T follicular helper cell (primary cell): Measurements from ENCODE around the gene COL4A4.
"Not testable (repeated sequence)": the region's sequence is repeated elsewhere in the genome, so short reads cannot be mapped to it uniquely, and the experiment has no call there.

Experiments used
- DNase-seq: peaks from one replicate; pipeline ENCODE4 v3.0.0-alpha.2; 2020; ENCODE audit warnings: low read depth

COL4A4 gene

GRCh38 chr2:227115761-227116160, 48.2 kb downstream of the COL4A4 start:
- no peak for DNase-seq

- no peak for DNase-seq
Measured at GRCh38 chr2:227106845-227107759, 56.9 kb downstream of the COL4A4 start.

- DNase-seq = no peak
Measured at GRCh38 chr2:227103583-227103982, 60.4 kb downstream of the COL4A4 start.

- no peak for DNase-seq
Measured at GRCh38 chr2:227099340-227099739, 64.7 kb downstream of the COL4A4 start.

GRCh38 chr2:227098162-227098515, 65.9 kb downstream of the COL4A4 start:
- DNase-seq = no peak

GRCh38 chr2:227097495-227098161, 66.4 kb downstream of the COL4A4 start:
- no peak for DNase-seq

GRCh38 chr2:227095346-227095745, 68.7 kb downstream of the COL4A4 start:
- DNase-seq = no peak

GRCh38 chr2:227082286-227082685, 81.7 kb downstream of the COL4A4 start:
- DNase-seq = no peak

- DNase-seq = no peak
Measured at GRCh38 chr2:227079726-227080125, 84.3 kb downstream of the COL4A4 start.

GRCh38 chr2:227065065-227065464, 98.9 kb downstream of the COL4A4 start:
- DNase-seq = not testable (repeated sequence)

GRCh38 chr2:227058888-227059399, 105.1 kb downstream of the COL4A4 start:
- no peak for DNase-seq

GRCh38 chr2:227057743-227058447, 106.1 kb downstream of the COL4A4 start:
- DNase-seq = no peak

GRCh38 chr2:227057060-227057459, 106.9 kb downstream of the COL4A4 start:
- no peak for DNase-seq

GRCh38 chr2:227054006-227054405, 110.0 kb downstream of the COL4A4 start:
- DNase-seq = no peak

- no peak for DNase-seq
Measured at GRCh38 chr2:227052879-227053278, 111.1 kb downstream of the COL4A4 start.

- no peak for DNase-seq
Measured at GRCh38 chr2:227043981-227044380, 120.0 kb downstream of the COL4A4 start.

GRCh38 chr2:227038550-227039189, 125.3 kb downstream of the COL4A4 start:
- no peak for DNase-seq

GRCh38 chr2:227036527-227036926, 127.5 kb downstream of the COL4A4 start:
- no peak for DNase-seq

- DNase-seq = no peak
Measured at GRCh38 chr2:227035711-227036367, 128.2 kb downstream of the COL4A4 start.

GRCh38 chr2:227033471-227034148, 130.4 kb downstream of the COL4A4 start:
- no peak for DNase-seq

GRCh38 chr2:227031379-227031778, 132.6 kb downstream of the COL4A4 start:
- DNase-seq = no peak
